CD4-positive, alpha-beta T cell (primary cell): ENCODE results near the gene PKNOX2. TPM values are rescaled to one million over a fixed set of nuclear protein-coding genes. Genes with fewer than 3 reads are reported as not detected.

Source experiments
- ATAC-seq: fragments of 200-7000 bp; cut with Tn5 transposase; one replicate; pipeline ENCODE4 v1.10.0; 2022; ENCODE audit warnings: mild to moderate bottlenecking; ENCODE audit not compliant: poor library complexity
- CTCF ChIA-PET: fragments of 350-600 bp; sonication (Branson Sonifier 250); formaldehyde crosslinking; loops from one replicate; lab custom pipeline; 2021; ENCODE audit warnings: antibody characterized with exemption, inconsistent platforms; lab: Charles Lee
- POLR2A ChIA-PET: fragments of 350-600 bp; sonication (Branson Sonifier 250); formaldehyde crosslinking; loops from one replicate; lab custom pipeline; 2021; ENCODE audit warnings: antibody characterized with exemption, inconsistent platforms; lab: Charles Lee
- DNase-seq, 14 experiments: peaks; one replicate each; pipeline ENCODE4 v3.0.0-alpha.2; 2013 to 2020; ENCODE audit warnings: mixed read lengths in 2 of 14
- H3K27ac ChIP-seq, 2 donors: one replicate each; pipeline versions ENCODE4 v1.5.1 to v1.7.0; 2013; ENCODE audit warnings: low read length in 2 of 2, low read depth in 1 of 2, mild to moderate bottlenecking in 1 of 2
- H3K27me3 ChIP-seq, 2 experiments: 1 replicate in 1 of 2; 2 replicates in 1 of 2; pipeline versions ENCODE4 v1.6.1 to v1.7.0; 2013; ENCODE audit warnings: low read length in 2 of 2, control low read depth in 1 of 2, mild to moderate bottlenecking in 1 of 2, moderate library complexity in 1 of 2; ENCODE audit not compliant: insufficient read depth in 2 of 2, control insufficient read depth in 1 of 2
- H3K36me3 ChIP-seq: one replicate; pipeline ENCODE4 v1.6.1; 2013; ENCODE audit warnings: low read length, control low read depth; ENCODE audit not compliant: insufficient read depth
- H3K4me1 ChIP-seq: one replicate; pipeline ENCODE4 v1.6.1; 2013; ENCODE audit warnings: low read length, control low read depth; ENCODE audit not compliant: insufficient read depth
- H3K4me3 ChIP-seq: one replicate; pipeline ENCODE4 v1.5.1; 2013; ENCODE audit warnings: mild to moderate bottlenecking, low read length, moderate library complexity
- H3K9me3 ChIP-seq, 2 experiments: 1 replicate in 1 of 2; 2 replicates in 1 of 2; pipeline versions ENCODE4 v1.6.1 to v1.7.0; 2013; ENCODE audit warnings: low read length in 2 of 2, mild to moderate bottlenecking in 2 of 2, control low read depth in 1 of 2, moderate library complexity in 1 of 2; ENCODE audit not compliant: control insufficient read depth in 1 of 2, insufficient read depth in 1 of 2
- H3K27ac Mint-ChIP-seq: one replicate; pipeline ENCODE4 v1.8.0; 2020; ENCODE audit warnings: mixed read lengths
- H3K27me3 Mint-ChIP-seq: one replicate; pipeline ENCODE4 v1.8.0; 2021; ENCODE audit warnings: mixed read lengths
- H3K36me3 Mint-ChIP-seq: one replicate; pipeline ENCODE4 v1.8.0; 2021; ENCODE audit warnings: low read depth, mixed read lengths
- H3K4me1 Mint-ChIP-seq: one replicate; pipeline ENCODE4 v1.8.0; 2021; ENCODE audit warnings: low read depth, mixed read lengths
- H3K4me3 Mint-ChIP-seq: one replicate; pipeline ENCODE4 v1.8.0; 2020; ENCODE audit warnings: mild to moderate bottlenecking, mixed read lengths
- H3K9me3 Mint-ChIP-seq: one replicate; pipeline ENCODE4 v1.8.0; 2020; ENCODE audit warnings: mixed read lengths
- CTCF ChIP-seq: fragments of 200-600 bp; IDR thresholded peaks from one replicate; pipeline ENCODE4 v1.8.0; 2022; ENCODE audit warnings: antibody characterized with exemption, mild to moderate bottlenecking
- intact Hi-C, 2 experiments: fragments of 100-400 bp; cut with DNase I in 1 of 2; cut with micrococcal nuclease in 1 of 2; formaldehyde crosslinking; loops; one replicate each; pipeline versions ENCODE4 v1.15.1 to v1.9.0; 2023 to 2025; cut with DNase I, micrococcal nuclease
- total RNA-seq, 174 experiments: library from RNA in 2 of 174; stranded (reverse) in 2 of 174; gene quantifications; one replicate each; pipeline ENCODE4 v1.2.3 and lab custom pipeline; 2021 to 2026

Gene PKNOX2
- total RNA-seq, 2 experiments from 2014 or later, result not detected

- H3K27ac ChIP-seq, result no peak overlapping the region
- H3K27me3 Mint-ChIP-seq, result peaks cover 69% of the 10 kb centered on the region
- H3K9me3 Mint-ChIP-seq, result no peaks in the 10 kb centered on the region
- no peak overlapping the region for H3K4me3 ChIP-seq
- no peak for ATAC-seq
- intact Hi-C loops, result no loop called here
- ChIA-PET POLR2A (no interaction called here), CTCF (no interaction called here)
- no peak for DNase-seq
- no peak overlapping the region for H3K27ac Mint-ChIP-seq
- H3K4me1 Mint-ChIP-seq, result peaks cover 21% of the 10 kb centered on the region
- no peaks in the 10 kb centered on the region for H3K36me3 ChIP-seq
- peaks cover 0 to 15% of the 10 kb centered on the region in 2 experiments for H3K9me3 ChIP-seq
- peaks cover 22% of the 10 kb centered on the region for H3K4me1 ChIP-seq
- H3K27me3 ChIP-seq, result peaks cover 44 to 46% of the 10 kb centered on the region in 2 experiments
- H3K4me3 Mint-ChIP-seq, result peak overlapping the region; percentile 84
- no peaks in the 10 kb centered on the region for H3K36me3 Mint-ChIP-seq
- no peak for TF ChIP-seq CTCF
These were observed 1.0 kb upstream of the PKNOX2 start for GRCh38 chr11:125163431-125164063.

GRCh38 chr11:125164091-125164421 lies 495 bp upstream of the PKNOX2 start:
- H3K36me3 Mint-ChIP-seq, result no peaks in the 10 kb centered on the region
- H3K27ac Mint-ChIP-seq, result no peak overlapping the region

GRCh38 chr11:125165111-125165842 lies 726 bp downstream of the PKNOX2 start:
- ChIA-PET CTCF (interaction anchor here (0.6 to 1.7 kb wide), 2 partner anchors 23 to 1846 kb away, joined by 3 to 5 read pairs; no protein-coding TSS in a partner anchor), POLR2A (no interaction called here)
- no peaks in the 10 kb centered on the region for H3K9me3 Mint-ChIP-seq
- no peak overlapping the region for H3K27ac Mint-ChIP-seq
- ATAC-seq (no peak), DNase-seq (peak in 2 of 14 experiments; percentile 8 to 19)
- intact Hi-C loops, result no loop called here
- peaks cover 21% of the 10 kb centered on the region for H3K4me1 Mint-ChIP-seq
- H3K4me3 Mint-ChIP-seq, result peak overlapping the region; percentile 85
- Histone ChIP-seq H3K36me3 (no peaks in the 10 kb centered on the region), H3K4me3 (peak overlapping the region; percentile 57), H3K9me3 (peaks cover 0 to 15% of the 10 kb centered on the region in 2 experiments), H3K27ac (no peak overlapping the region), H3K4me1 (peaks cover 22% of the 10 kb centered on the region), H3K27me3 (peaks cover 55 to 56% of the 10 kb centered on the region in 2 experiments)
- H3K36me3 Mint-ChIP-seq, result no peaks in the 10 kb centered on the region
- H3K27me3 Mint-ChIP-seq, result peaks cover 80% of the 10 kb centered on the region
- no peak for TF ChIP-seq CTCF

More at GRCh38 chr11:125164091-125164421, 495 bp upstream of the PKNOX2 start:
- Histone ChIP-seq H3K27ac (no peak overlapping the region), H3K36me3 (no peaks in the 10 kb centered on the region), H3K9me3 (peaks cover 0 to 15% of the 10 kb centered on the region in 2 experiments), H3K4me3 (no peak overlapping the region), H3K27me3 (peaks cover 49 to 51% of the 10 kb centered on the region in 2 experiments), H3K4me1 (peaks cover 22% of the 10 kb centered on the region)
- POLR2A ChIA-PET, result no interaction called here
- no peak for TF ChIP-seq CTCF
- no peaks in the 10 kb centered on the region for H3K9me3 Mint-ChIP-seq
- CTCF ChIA-PET, result interaction anchor here (1.7 kb wide), 1 partner anchor 22 kb away, joined by 5 read pairs; no protein-coding TSS in a partner anchor
- H3K4me1 Mint-ChIP-seq, result peaks cover 21% of the 10 kb centered on the region
- peak overlapping the region; percentile 84 for H3K4me3 Mint-ChIP-seq
- intact Hi-C loops, result no loop called here
- no peak for ATAC-seq
- no peak for DNase-seq
- peaks cover 72% of the 10 kb centered on the region for H3K27me3 Mint-ChIP-seq
